Vagina (tissue), 2 donors: ENCODE data around the gene PCSK6.

Experiments
- POLR2AphosphoS5 ChIP-seq, 2 donors: sonication (generic); formaldehyde crosslinking; IDR thresholded peaks; one replicate each; pipeline ENCODE4 v1.9.0; 2017; ENCODE audit warnings: antibody characterized with exemption in 2 of 2, mild to moderate bottlenecking in 2 of 2, low read depth in 1 of 2; ENCODE audit not compliant: insufficient read depth in 1 of 2
- TF ChIP-seq, protein P1 (sequence below), 3 experiments: fragments of 450-650 bp in 2 of 3; fragments of 200-600 bp in 1 of 3; sonication (generic) in 1 of 3; IDR thresholded peaks; one replicate each; pipeline ENCODE4 v1.5.1; 2017 to 2019; ENCODE audit warnings: antibody characterized with exemption in 3 of 3, mild to moderate bottlenecking in 2 of 3, moderate library complexity in 2 of 3

DNA sequence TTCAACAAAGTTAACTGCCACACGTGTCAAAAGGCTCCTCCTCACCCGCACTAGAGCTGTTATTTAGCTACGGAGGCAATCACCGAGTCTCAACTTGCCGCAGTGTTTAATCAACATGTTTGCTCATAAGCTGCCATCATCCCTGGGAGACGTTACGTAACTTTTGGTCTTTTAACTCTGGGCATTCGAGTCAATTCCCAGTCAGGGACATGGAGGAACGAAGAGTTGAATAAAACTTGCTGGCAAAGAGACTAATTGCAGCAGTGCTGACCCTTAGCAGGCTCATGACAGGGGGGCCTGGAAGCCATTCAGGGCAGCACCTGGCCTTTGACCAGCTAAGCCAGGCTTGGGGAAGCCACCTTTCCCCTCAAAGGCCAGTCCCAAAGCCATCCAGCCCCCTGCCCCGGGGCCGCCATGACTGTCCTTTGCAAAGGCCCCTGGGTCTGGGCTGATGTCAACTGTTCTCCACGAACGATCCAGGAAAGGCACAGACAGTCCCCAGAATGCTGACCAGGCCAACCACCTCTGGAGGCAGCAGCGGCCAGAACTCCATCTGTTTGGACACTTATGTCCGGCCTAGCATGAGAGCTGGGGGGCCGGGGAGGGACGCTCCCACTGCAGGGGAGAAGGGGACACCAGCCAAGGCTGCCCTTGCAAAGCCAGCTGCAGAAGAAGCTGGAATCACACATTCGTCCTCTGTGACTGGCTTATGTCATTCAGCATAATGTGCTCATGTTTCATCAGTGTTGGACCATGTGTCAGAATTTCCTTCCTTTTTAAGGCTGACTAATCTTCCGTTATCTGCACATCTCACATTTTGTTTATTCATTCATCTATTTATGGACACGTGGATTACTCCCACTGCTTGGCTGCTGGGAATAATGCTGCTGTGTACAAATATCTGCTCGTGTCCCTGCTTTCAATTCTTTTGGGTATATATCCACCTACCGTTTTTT lies 43.7 kb downstream of the PCSK6 start:
- TF ChIP-seq, protein P1, sequence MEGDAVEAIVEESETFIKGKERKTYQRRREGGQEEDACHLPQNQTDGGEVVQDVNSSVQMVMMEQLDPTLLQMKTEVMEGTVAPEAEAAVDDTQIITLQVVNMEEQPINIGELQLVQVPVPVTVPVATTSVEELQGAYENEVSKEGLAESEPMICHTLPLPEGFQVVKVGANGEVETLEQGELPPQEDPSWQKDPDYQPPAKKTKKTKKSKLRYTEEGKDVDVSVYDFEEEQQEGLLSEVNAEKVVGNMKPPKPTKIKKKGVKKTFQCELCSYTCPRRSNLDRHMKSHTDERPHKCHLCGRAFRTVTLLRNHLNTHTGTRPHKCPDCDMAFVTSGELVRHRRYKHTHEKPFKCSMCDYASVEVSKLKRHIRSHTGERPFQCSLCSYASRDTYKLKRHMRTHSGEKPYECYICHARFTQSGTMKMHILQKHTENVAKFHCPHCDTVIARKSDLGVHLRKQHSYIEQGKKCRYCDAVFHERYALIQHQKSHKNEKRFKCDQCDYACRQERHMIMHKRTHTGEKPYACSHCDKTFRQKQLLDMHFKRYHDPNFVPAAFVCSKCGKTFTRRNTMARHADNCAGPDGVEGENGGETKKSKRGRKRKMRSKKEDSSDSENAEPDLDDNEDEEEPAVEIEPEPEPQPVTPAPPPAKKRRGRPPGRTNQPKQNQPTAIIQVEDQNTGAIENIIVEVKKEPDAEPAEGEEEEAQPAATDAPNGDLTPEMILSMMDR (IDR thresholded peaks at IDR 0.05) = no peak
- no peak for TF ChIP-seq POLR2AphosphoS5 (IDR thresholded peaks at IDR 0.05; ENCODE audit: insufficient read depth in 1 of 2, low read depth in 1 of 2)
